HG02763 (cell line): ENCODE results near the gene UBXN11.
A peak's percentile ranks its signal among the peaks of the same experiment; 100 is the strongest.

Source experiments
- ATAC-seq: cut with Tn5 transposase; IDR thresholded peaks from one replicate; pipeline ENCODE4 v1.9.1; 2021; ENCODE audit warnings: mild to moderate bottlenecking, moderate library complexity; ENCODE audit not compliant: unreplicated experiment

UBXN11 gene

GRCh38 chr1:26287033-26287711, 19.3 kb downstream of the UBXN11 start:
- peak; percentile 33 for ATAC-seq

GRCh38 chr1:26286064-26286416, 20.4 kb downstream of the UBXN11 start:
- ATAC-seq: no peak

- ATAC-seq: no peak
Measured at GRCh38 chr1:26285366-26286063, 20.9 kb downstream of the UBXN11 start.

GRCh38 chr1:26284597-26285347, 21.7 kb downstream of the UBXN11 start:
- ATAC-seq: no peak

- no peak for ATAC-seq
Measured at GRCh38 chr1:26283871-26284596, 22.4 kb downstream of the UBXN11 start.

- ATAC-seq: no peak
Measured at GRCh38 chr1:26283279-26283853, 23.1 kb downstream of the UBXN11 start.

- ATAC-seq: no peak
Measured at GRCh38 chr1:26282401-26282918, 24.0 kb downstream of the UBXN11 start.

- no peak for ATAC-seq
Measured at GRCh38 chr1:26281971-26282370, 24.5 kb downstream of the UBXN11 start.

- no peak for ATAC-seq
Measured at GRCh38 chr1:26281091-26281958, 25.1 kb downstream of the UBXN11 start.

GRCh38 chr1:26280333-26281042, 25.9 kb downstream of the UBXN11 start:
- no peak for ATAC-seq

GRCh38 chr1:26279456-26280332, 26.7 kb downstream of the UBXN11 start, which contains the start of gene SH3BGRL3:
Gene SH3BGRL3 (plus strand): TSS chr1:26280086. CDS start chr1:26280156, 70 bp downstream.
- ATAC-seq: peak; percentile 43

GRCh38 chr1:26278724-26279455, 27.5 kb downstream of the UBXN11 start:
- no peak for ATAC-seq

GRCh38 chr1:26278303-26278702, 28.1 kb downstream of the UBXN11 start:
- ATAC-seq: no peak

GRCh38 chr1:26277719-26278118, 28.7 kb downstream of the UBXN11 start:
- ATAC-seq: no peak

- no peak for ATAC-seq
Measured at GRCh38 chr1:26277261-26277661, 29.2 kb downstream of the UBXN11 start.

GRCh38 chr1:26276432-26276838, 30.0 kb downstream of the UBXN11 start:
- no peak for ATAC-seq
